ENCODE measurements around the gene ITGA3.

The ITGA3 gene

DNA sequence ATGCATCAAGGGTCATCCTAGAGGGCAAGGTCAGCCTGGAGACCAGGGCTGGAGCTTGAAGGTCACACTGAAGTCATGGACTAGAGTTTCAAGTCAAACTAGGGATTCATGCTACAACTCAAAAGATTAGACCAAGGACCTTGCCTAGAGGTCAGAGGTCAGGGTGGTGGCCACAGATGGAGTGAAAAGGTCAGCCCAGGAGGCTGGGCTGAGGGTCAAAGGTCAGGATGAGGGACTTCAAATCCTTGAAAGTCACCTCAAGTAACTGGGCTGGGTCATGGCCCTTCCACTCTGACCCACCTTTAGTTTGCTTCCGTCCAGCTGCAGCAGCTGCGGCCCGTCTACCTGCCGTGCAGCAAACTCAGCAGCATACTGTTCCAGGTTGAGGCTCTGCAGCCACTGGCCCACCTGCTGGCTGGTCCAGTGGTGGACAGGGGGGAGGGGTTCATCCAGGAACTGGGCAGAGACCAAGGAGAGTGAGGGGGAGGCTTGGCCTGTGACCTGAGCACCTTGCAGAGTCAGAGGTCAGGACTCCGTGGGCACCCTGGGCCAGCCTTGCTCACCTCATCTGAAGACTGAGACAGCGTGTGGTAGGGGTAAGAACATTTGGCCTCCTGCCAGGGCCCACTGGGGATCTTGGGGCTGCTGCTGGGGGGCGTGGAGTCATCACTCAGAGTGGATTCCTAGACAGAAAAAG, 57.9 kb downstream of the ITGA3 start:
- DNase-seq, result no peak

GRCh38 chr17:50114401-50114800, 58.5 kb downstream of the ITGA3 start:
- no peak for DNase-seq

GRCh38 chr17:50114849-50115357, 59.0 kb downstream of the ITGA3 start:
- peak; percentile 76 for DNase-seq

DNA sequence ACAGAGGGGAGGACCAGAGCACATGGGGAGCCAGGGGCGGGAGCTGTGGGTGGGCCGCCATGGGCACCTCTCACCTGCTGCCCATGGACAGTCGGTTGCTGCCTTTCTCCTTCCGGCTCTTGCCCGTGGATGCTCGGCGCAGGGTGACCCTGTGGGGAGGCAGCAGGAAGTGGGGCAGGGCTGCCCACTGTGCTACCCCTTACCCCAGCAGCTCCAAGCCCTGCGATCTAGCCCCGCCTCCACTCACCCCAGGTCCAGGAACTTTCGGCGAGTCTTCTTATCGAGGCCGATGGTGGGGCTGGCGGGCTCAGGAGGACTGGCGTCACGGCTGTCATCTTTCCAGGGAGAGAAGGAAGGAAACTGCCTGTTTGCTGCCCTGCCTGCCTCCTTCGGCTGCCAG, 59.8 kb downstream of the ITGA3 start:
- no peak for DNase-seq

DNA sequence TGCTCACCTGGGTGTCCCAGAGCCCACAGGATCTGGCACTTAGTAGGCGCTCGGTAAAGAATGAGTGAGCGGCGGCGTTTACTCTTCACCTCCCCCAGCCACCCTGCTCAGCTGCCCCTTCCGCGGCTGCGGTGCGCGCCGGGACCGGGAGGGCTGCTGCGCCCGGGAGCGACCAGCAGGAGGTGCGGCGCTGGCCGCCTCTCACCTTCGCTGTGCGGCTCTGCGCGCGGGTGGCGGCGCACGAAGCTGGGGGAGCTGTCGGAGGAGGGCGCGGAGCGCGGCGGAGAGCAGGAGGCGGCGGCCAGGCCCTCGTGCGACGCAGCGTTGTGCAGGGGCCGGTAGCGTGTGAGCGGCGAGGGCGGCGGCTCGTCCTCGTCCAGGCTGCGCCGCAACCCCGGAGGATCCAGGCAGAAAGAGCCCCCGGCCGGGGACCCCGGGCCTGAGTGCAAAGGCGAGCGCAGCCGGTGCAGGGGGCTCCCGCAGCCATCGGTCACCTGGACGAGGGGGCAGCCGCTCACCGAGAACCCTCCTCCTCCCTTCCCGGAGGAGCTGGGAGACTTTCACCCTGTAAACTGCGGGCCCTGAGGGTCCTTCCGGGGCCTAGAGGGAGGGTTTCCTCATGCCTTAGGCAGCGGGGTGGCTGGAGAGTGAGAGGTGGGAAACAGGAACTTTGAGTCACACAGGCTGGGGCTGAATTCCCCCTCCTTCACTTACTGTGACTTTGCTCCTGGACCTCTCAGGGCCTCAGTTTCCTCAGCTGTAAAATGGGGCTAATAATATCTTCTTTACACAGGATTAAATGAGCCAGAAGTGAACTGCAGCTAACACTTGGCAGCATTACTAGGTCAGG, 61.5 kb downstream of the ITGA3 start:
- peak; percentile 48 for DNase-seq

- DNase-seq, result no peak
These were observed 62.3 kb downstream of the ITGA3 start for GRCh38 chr17:50118076-50118827.

DNA sequence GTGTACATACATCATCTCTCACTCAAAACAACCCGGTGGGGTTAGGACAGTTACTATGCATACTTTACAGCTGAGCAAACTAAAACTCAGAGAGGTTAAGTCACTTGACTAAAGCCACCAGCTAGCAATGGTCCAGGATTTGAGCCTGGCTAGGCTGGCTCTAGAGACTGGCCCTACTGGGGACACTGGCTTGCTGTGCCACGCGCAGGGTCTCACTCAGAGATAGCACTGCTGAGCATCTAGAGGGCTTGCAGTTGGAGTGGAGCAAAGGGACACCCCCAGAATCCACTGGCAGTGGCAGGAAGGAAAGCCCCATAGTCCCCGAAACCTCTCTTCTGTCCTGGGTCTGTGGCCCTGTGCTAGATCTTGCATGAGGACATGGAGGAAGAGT, 62.9 kb downstream of the ITGA3 start:
- no peak for DNase-seq

GRCh38 chr17:50120475-50121253, 64.8 kb downstream of the ITGA3 start:
- DNase-seq, result no peak

DNA sequence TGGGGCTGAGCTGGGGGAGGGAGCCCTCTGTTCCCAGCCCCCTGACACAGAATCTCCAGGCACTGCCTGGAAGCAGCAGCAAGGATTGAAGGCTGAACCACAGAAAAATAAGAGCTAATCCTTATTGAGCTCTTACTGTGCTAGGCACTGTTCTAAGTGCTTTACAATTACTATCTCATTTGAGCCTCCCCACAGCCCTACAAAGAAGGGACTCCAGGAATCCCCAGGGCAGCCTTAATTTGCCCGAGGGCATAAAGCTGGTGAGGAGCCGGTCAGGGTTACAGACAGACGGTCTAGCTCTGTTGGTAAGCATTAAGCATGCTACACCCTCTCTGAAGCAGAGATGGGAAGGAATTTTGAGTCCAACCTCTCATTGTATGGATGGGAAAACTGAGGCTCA, 67.0 kb downstream of the ITGA3 start:
- no peak for DNase-seq

- no peak for DNase-seq
These were observed 67.9 kb downstream of the ITGA3 start for GRCh38 chr17:50123649-50124349.

DNA sequence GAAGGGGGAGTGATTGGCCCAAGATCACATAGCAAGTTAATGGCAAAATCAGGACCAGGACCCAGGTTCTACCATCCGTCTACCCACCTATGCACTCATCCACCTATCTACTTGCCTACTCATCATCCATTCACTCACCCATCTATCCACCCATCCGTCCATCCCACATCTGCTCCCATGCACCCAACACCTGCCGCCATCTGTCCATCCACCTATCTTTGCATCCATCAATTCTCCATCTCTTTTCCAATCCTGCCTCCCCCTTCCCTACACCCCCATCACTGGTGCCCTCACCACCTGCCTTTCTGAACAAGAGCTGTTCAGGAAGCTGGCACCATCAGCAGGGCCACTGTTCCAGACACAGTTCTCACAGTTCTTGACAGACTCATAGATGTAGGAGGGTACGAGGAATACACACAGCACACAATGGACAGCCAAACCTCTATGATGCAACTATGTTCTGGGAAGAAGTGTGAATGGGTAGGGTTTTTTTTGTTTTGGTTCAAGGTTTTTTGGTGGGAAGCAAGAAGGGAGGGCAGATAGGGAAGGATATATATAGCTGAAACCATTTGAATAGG, 69.6 kb downstream of the ITGA3 start:
- DNase-seq, result no peak

- peak; percentile 55 for DNase-seq
These were observed 71.9 kb downstream of the ITGA3 start for GRCh38 chr17:50127697-50128361.

DNA sequence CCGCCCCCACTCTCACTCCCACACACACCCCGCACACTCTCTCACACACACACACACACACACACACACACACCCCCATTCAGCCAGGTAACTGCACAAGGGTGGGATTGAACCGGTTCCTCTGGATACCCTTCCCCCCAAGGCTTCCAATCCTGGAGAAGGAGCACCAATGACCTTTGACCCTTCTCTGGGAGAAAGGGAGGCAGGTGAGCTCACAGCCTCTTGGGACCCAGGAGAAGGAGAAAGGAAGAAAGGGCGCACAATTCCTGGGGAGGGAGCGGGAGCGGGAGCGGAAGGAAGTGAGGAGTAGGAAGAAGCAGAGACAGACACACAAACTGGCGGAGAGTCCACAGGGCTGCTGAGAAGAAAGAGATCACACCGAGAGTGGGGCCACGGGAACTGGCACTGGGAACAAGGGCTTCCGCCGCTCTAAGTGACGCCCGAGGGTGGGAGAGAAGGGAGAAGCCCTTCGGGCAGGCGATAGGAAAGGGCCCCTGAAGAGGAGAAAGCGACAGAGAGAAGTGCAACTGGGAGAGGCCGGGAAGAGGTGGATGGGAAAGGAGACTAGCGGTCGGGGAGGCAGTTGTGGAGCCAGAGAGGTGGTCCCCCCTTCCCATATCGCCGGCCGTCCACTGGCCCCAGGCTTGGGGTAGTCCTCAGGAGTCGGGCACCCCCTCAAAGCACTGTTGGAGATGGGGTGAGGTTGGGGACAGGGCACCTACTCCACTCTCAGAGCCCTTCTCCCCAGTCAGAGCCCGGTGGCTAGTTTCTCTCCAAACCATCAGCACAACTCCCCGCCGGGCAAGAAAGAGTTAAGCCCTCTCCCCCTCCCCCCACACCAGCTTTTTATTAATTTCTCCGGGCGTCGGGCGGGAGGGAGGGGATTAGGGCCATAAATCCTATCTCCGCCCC, 72.8 kb downstream of the ITGA3 start:
- no peak for DNase-seq

DNA sequence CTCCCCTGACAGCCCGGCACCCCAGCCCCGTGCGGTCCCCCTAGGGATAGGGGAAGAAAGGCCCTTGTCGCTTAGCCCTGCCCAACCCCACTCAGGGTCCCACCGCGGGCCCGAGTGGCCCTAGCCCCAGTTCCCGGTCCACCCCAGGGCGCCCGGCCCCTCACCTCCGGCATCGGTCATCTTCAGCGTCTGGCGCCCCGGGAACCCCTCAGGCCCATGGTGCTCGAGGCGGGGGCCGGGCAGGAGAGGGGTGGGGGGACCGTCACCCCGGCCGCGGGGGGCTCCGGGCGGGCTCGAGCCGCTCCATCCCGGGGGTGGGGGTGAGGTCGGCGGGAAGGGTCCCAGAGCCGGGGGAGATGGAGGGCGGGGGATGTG, 73.4 kb downstream of the ITGA3 start:
- DNase-seq, result no peak

GRCh38 chr17:50129728-50130558, 74.0 kb downstream of the ITGA3 start, which contains the start of gene SAMD14:
Gene SAMD14, minus strand, starts transcription at chr17:50130160. Its CDS starts 5,201 bp downstream, at chr17:50124959.
- DNase-seq, result no peak

- DNase-seq, result no peak
These were observed 74.8 kb downstream of the ITGA3 start for GRCh38 chr17:50130559-50131305.

- no peak for DNase-seq
These were observed 76.3 kb downstream of the ITGA3 start for GRCh38 chr17:50132104-50132794.
